SH-SY5Y (cell line): Measurements from ENCODE around the gene PSME3IP1.

ENCODE experiments used
- GATA2 ChIP-seq: IDR thresholded peaks from 2 replicates; pipeline ENCODE4 v1.6.1; 2011; ENCODE audit warnings: mild to moderate bottlenecking, low read depth, low read length
- GATA3 ChIP-seq: IDR thresholded peaks from 2 replicates; pipeline ENCODE4 v1.6.1; 2011; ENCODE audit warnings: low read depth, mild to moderate bottlenecking, low read length, moderate library complexity

- TF ChIP-seq GATA2 (no peak), GATA3 (no peak)
These were observed 53.4 kb downstream of the PSME3IP1 start for GRCh38 chr16:57132470-57132869.
